Large intestine (tissue), 3 donors: ENCODE results near the gene FRY. TPM values are rescaled to one million over a fixed set of nuclear protein-coding genes. Genes with fewer than 3 reads are reported as not detected.
A peak's percentile ranks its signal among the peaks of the same experiment; 100 is the strongest.

Experiments
- DNase-seq, 2 donors: peaks; one replicate each; pipeline versions ENCODE4 v3.0.0 to v3.0.0-alpha.2; 2013
- H3K27ac ChIP-seq: one replicate; pipeline ENCODE4 v1.5.1; 2013; ENCODE audit warnings: low read length
- H3K27me3 ChIP-seq: 2 replicates; pipeline ENCODE4 v1.6.1; 2013; ENCODE audit warnings: low read length; ENCODE audit not compliant: control insufficient read depth, insufficient read depth
- H3K36me3 ChIP-seq: 2 replicates; pipeline ENCODE4 v1.6.1; 2013; ENCODE audit warnings: low read length; ENCODE audit not compliant: control insufficient read depth, insufficient read depth
- H3K4me1 ChIP-seq: one replicate; pipeline ENCODE4 v1.6.1; 2013; ENCODE audit warnings: low read length; ENCODE audit not compliant: control insufficient read depth, insufficient read depth
- H3K4me3 ChIP-seq: one replicate; pipeline ENCODE4 v1.5.1; 2013; ENCODE audit warnings: low read length
- H3K9me3 ChIP-seq: one replicate; pipeline ENCODE4 v1.6.1; 2013; ENCODE audit warnings: mild to moderate bottlenecking, low read depth, low read length, moderate library complexity; ENCODE audit not compliant: control insufficient read depth
- WGBS: methylation state at CpG from one replicate; pipeline ENCODE4 v1.1.5; 2013; ENCODE audit warnings: low lambda C conversion rate; ENCODE audit not compliant: insufficient coverage; 5-methylcytosine and 5-hydroxymethylcytosine counted together
- polyA plus RNA-seq: library from polyadenylated mRNA; unstranded; fragments of 120-200 nt; gene quantifications from one replicate; pipeline ENCODE4 v1.2.1, GENCODE V29; 2013

Gene FRY
- polyA plus RNA-seq, 1 donor, result 12.4 TPM

GRCh38 chr13:32075170-32075851 lies 43.7 kb downstream of the FRY start:
- WGBS, result no CpG with 5 or more reads among the region's 2 CpGs

GRCh38 chr13:32079587-32079986 lies 48.0 kb downstream of the FRY start:
- Histone ChIP-seq H3K27ac (no peak overlapping the region), H3K4me3 (no peak overlapping the region), H3K4me1 (peaks cover 18% of the 10 kb centered on the region), H3K27me3 (no peaks in the 10 kb centered on the region), H3K36me3 (no peaks in the 10 kb centered on the region), H3K9me3 (no peaks in the 10 kb centered on the region)
- no CpG with 5 or more reads among the region's 3 CpGs for WGBS
- peak; percentile 50 to 83 for DNase-seq

More at GRCh38 chr13:32075170-32075851, 43.7 kb downstream of the FRY start:
- Histone ChIP-seq H3K4me3 (no peak overlapping the region), H3K36me3 (no peaks in the 10 kb centered on the region), H3K4me1 (peaks cover 15% of the 10 kb centered on the region), H3K9me3 (no peaks in the 10 kb centered on the region), H3K27me3 (no peaks in the 10 kb centered on the region), H3K27ac (no peak overlapping the region)
- DNase-seq, result peak in 1 of 2 donors; percentile 48

GRCh38 chr13:32080328-32080744 lies 48.8 kb downstream of the FRY start:
- Histone ChIP-seq H3K4me3 (no peak overlapping the region), H3K36me3 (no peaks in the 10 kb centered on the region), H3K27ac (peak overlapping the region; percentile 2), H3K9me3 (no peaks in the 10 kb centered on the region), H3K27me3 (no peaks in the 10 kb centered on the region), H3K4me1 (peaks cover 14% of the 10 kb centered on the region)
- WGBS, result no CpG with 5 or more reads among the region's 1 CpG
- peak; percentile 68 to 77 for DNase-seq

- Histone ChIP-seq H3K36me3 (no peaks in the 10 kb centered on the region), H3K27me3 (no peaks in the 10 kb centered on the region), H3K27ac (no peak overlapping the region), H3K4me1 (peaks cover 14% of the 10 kb centered on the region), H3K4me3 (no peak overlapping the region), H3K9me3 (no peaks in the 10 kb centered on the region)
- DNase-seq, result no peak
- 89% methylated on average over 1 of the region's 2 CpGs for WGBS
These were observed 50.0 kb downstream of the FRY start for GRCh38 chr13:32081591-32081990.

GRCh38 chr13:32086366-32086765 lies 54.8 kb downstream of the FRY start:
- Histone ChIP-seq H3K36me3 (no peaks in the 10 kb centered on the region), H3K4me3 (no peak overlapping the region), H3K27me3 (no peaks in the 10 kb centered on the region), H3K4me1 (no peaks in the 10 kb centered on the region), H3K9me3 (no peaks in the 10 kb centered on the region), H3K27ac (no peak overlapping the region)
- WGBS, result 77% methylated on average over 1 of the region's 2 CpGs
- no peak for DNase-seq

GRCh38 chr13:32086791-32087441 lies 55.3 kb downstream of the FRY start:
- Histone ChIP-seq H3K4me3 (no peak overlapping the region), H3K9me3 (no peaks in the 10 kb centered on the region), H3K27ac (no peak overlapping the region), H3K4me1 (no peaks in the 10 kb centered on the region), H3K36me3 (no peaks in the 10 kb centered on the region), H3K27me3 (no peaks in the 10 kb centered on the region)
- DNase-seq, result no peak
- WGBS, result no CpG with 5 or more reads among the region's 4 CpGs

- Histone ChIP-seq H3K4me1 (no peaks in the 10 kb centered on the region), H3K36me3 (no peaks in the 10 kb centered on the region), H3K4me3 (no peak overlapping the region), H3K27me3 (no peaks in the 10 kb centered on the region), H3K9me3 (no peaks in the 10 kb centered on the region), H3K27ac (no peak overlapping the region)
- DNase-seq, result no peak
- no CpG with 5 or more reads among the region's 1 CpG for WGBS
These were observed 56.6 kb downstream of the FRY start for GRCh38 chr13:32087955-32088747.

GRCh38 chr13:32092496-32092895 lies 60.9 kb downstream of the FRY start:
- no CpG with 5 or more reads among the region's 5 CpGs for WGBS

GRCh38 chr13:32093006-32093405 lies 61.4 kb downstream of the FRY start:
- Histone ChIP-seq H3K9me3 (no peaks in the 10 kb centered on the region), H3K27ac (no peak overlapping the region), H3K4me1 (no peaks in the 10 kb centered on the region), H3K36me3 (no peaks in the 10 kb centered on the region), H3K27me3 (no peaks in the 10 kb centered on the region), H3K4me3 (no peak overlapping the region)
- no peak for DNase-seq
- 83% methylated on average over 2 of the region's 2 CpGs for WGBS

More at GRCh38 chr13:32092496-32092895, 60.9 kb downstream of the FRY start:
- Histone ChIP-seq H3K4me1 (no peaks in the 10 kb centered on the region), H3K36me3 (no peaks in the 10 kb centered on the region), H3K4me3 (no peak overlapping the region), H3K27ac (no peak overlapping the region), H3K9me3 (no peaks in the 10 kb centered on the region), H3K27me3 (no peaks in the 10 kb centered on the region)
- DNase-seq, result no peak

GRCh38 chr13:32098272-32098671 lies 66.7 kb downstream of the FRY start:
- Histone ChIP-seq H3K36me3 (no peaks in the 10 kb centered on the region), H3K4me3 (no peak overlapping the region), H3K4me1 (peaks cover 3% of the 10 kb centered on the region), H3K9me3 (no peaks in the 10 kb centered on the region), H3K27me3 (no peaks in the 10 kb centered on the region), H3K27ac (no peak overlapping the region)
- no CpG with 5 or more reads among the region's 3 CpGs for WGBS
- peak; percentile 62 to 75 for DNase-seq
